LHCN-M2 (cell line): ENCODE data around the gene FRMD5. TPM values are rescaled to one million over a fixed set of nuclear protein-coding genes. Genes with fewer than 3 reads are reported as not detected.
"Not testable (repeated sequence)": the region's sequence is repeated elsewhere in the genome, so short reads cannot be mapped to it uniquely, and the experiment has no call there.

Source experiments
- DNase-seq: peaks from one replicate; pipeline ENCODE4 v3.0.0-alpha.2; 2012; ENCODE audit warnings: low read depth
- total RNA-seq: library from RNA; depleted of rRNA; stranded (reverse); fragments of >200 nt; gene quantifications from 2 replicates; pipeline ENCODE4 v1.2.3, GENCODE V29; 2014; rRNA removed

FRMD5 gene
- total RNA-seq, 1 experiment from 2014 or later = 3.2 TPM

DNA sequence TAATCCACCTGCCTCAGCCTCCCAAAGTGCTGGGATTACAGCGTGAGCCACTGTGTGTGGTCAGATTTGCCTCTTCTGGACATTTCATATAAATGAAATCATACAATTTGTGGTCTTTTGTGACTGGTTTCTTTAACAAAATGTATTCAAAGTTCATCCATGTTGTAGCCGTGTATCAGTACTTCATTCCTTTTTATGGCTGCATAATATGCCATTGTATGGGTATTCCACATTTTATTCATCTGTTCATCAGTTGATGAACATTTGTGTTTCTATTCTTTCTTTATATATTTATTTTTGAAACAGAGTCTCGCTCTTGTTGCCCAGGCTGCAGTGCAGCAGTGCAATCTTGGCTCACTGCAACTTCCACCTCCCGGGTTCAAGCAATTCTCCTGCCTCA is 342.5 kb downstream of the FRMD5 start:
- no peak for DNase-seq

- no peak for DNase-seq
Observed at GRCh38 chr15:43851251-43851650, 343.8 kb downstream of the FRMD5 start.

DNA sequence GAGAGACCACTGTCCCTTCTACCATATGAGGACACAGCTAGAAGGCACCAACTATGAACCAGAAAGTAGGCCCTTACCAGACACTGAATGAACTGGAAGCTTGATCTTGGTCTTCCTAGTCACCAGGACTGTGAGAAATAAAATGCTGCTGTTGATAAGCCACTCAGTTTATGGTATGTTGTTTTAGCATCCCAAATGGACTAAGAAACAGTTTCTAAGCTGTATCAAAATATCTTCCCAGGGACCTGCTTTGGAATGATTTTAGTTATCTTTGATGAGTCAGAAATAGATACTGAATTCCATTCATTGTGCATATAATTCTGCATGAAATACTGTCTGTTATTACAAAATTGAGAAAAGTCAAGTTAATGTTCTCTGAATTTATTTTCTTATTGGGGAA is 349.6 kb downstream of the FRMD5 start:
- DNase-seq = no peak

DNA sequence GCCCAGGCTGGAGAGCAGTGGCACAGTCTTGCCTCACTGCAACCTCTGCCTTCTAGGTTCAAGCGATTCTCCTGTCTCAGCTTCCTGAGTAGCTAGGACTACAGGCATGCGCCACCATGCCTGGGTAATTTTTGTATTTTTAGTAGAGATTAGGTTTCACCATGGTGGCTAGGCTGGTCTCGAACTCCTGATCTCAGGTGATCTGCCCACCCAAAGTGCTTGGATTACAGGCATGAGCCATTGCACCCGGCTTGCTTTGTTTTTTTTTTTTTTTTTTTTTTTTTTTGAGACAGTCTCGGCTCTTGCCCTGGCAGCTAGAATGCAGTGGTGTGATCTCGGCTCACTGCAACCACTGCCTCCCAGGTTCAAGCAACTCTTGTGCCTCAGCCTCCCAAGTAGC is 362.6 kb downstream of the FRMD5 start:
- DNase-seq = not testable (repeated sequence)

DNA sequence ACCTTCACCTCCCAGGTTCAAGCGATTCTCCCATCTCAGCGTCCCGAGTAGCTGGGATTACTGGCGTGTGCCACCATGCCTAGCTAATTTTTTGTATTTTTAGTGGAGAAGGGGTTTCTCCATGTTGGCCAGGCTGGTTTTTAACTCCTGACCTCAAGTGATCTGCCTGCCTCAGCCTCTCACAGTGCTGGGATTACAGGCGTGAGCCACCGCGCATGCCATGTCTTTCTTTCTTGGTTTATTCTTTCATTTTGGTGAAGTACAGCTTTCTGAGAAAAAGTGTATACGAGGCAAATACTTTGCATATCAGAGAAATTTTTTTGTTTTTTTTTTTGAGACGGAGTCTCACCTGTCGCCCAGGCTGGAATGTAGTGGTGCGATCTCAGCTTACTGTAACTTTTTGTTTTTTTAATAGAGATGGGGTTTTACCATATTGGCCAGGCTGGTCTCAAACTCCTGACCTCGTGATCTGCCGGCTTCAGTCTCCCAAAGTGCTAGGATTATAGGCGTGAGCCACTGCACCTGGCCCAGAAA is 363.5 kb downstream of the FRMD5 start:
- DNase-seq = not testable (repeated sequence)

GRCh38 chr15:43830691-43831275 is 364.3 kb downstream of the FRMD5 start:
- DNase-seq = not testable (repeated sequence)

DNA sequence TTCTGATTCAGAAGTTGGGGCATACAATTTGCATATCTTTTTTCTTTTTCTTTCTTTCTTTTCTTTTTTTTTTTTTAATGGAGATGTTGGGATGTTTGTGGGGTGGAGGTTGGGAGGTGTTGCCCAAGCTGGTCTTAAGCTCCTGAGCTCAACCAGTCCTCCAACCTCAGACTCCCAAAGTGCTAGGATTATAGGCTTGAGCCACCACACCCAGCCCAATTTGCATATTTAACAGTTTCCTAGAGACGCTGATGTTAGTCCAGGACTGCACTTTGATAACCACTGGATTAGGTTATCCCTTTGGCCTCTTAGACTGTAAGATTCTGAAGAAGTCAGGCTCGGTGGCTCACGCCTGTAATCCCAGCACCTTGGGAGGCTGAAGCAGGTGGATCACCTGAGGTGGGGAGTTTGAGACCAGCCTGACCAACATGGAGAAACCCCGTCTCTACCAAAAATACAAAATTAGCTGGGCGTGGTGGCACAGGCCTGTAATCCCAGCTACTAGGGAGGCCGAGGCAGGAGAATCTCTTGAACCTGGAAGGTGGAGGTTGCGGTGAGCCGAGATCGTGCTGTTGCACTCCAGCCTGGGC is 365.0 kb downstream of the FRMD5 start:
- DNase-seq = not testable (repeated sequence)

DNA sequence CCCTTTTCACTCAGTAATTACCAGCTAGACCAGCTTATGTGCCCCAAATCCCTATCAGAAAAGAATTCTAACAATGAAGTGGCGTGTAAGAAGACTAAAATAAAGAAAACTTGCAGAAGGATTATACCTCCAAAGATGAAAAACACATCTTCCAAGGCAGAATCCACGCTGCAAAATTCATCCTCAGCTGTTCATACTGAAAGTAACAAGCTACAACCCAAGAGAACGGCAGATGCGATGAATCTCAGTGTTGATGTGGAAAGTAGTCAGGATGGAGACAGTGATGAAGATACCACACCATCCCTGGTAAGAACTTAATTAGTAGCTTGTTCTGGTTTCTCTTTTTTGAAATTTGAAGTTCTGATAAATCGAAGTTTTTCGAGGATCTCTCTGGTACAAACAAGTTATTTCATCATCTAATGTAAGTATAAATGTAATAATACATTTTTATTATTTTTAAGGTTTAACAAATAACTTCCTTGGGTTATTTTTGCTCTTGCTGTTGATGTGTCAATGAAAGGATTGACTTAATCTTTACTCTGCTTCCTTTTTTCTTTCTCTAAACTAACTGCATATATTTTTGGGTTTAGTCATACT is 366.9 kb downstream of the FRMD5 start:
- DNase-seq = peak; percentile 37

GRCh38 chr15:43826508-43827341 is 368.3 kb downstream of the FRMD5 start, which contains the start of gene WDR76:
TSS of gene WDR76 (plus strand) at chr15:43827002. CDS start at chr15:43827033, 31 bp downstream.
- peak; percentile 81 for DNase-seq

DNA sequence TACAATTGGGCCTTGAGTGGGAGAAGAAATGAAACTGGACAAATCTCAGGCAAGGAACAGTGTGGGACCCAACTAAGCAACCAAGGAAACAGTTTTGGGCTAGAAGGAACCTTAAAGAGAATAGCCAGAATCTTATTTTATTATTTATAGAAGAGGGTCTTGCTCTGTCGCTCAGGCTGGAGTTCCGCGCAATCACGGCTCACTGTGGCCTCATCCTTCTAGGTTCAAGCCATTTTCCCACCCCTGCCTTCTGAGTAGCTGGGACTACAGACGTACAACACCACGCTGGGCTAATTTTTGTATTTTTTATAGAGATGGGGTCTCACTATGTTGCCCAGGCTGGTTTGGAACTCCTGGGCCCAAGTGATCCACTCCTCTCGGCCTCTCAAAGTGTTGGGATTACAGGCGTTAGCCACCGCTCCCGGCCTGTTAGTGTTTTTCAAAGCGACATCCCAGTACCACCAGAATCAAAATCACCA is 369.0 kb downstream of the FRMD5 start:
- no peak for DNase-seq

DNA sequence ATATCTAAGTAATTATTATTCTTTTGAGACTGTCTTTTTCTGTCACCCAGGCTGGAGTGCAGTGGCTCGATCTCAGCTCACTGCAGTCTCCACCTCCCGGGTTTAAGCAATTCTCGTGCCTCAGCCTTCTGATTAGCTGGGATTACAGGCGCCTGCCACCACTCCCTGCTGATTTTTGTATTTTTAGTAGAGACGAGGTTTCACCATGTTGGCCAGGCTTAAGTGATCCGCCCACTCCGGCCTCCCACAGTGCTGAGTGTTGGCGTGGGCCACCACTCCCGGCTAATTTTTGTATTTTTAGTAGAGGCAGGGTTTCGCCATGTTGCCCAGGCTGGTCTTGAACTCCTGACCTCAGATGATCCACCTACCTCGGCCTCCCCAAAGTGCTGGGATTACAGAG is 369.8 kb downstream of the FRMD5 start:
- not testable (repeated sequence) for DNase-seq

DNA sequence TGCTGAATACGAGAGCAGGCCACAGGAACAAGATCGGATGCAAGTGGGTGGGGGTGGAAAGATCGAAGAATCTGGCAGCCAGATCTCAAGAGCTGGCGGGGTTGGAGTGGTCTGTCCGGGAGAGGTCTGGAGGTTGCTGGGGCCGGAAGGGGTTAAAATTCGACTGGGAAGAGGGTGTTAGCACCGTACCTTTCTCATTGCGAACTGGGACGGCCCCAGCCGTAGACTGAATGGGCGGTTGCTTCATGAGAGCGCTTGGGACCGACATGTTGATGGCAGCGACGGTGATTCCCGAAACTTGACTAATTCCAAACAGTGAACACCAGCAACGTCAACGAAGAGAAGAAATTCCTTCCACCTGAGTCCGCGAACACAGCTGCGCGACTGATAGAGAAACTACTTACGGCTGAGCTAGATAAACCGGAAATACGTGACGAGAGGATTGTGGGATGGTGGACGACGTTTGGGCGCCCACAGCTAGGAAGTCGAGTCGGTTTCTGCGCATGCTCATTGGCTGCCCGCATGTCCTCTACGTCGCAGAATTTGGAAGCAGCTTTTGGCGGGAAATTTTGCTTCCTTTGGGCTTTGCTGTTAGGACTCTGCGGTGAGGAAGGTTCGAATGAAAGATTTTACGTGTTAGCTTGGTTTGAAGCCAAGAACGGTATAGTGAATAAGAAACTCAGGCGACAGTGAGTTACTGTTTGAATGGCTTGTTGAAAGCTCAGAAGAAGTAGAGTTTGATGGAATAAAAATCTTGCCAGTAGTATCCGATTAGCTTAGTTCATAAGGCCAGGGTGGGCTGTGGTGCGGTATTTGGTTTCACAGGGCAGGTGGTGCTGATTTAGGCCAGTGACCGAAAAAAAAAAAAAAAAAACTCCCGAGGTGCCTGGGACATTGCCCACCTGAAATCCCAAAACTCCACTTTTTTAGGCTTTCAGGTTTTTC is 370.5 kb downstream of the FRMD5 start, which contains the start of gene MFAP1:
Gene MFAP1, minus strand, starts transcription at position 389 of the 945 bp plus-strand sequence. Its CDS starts 121 bp downstream, at position 268.
- DNase-seq = peak; percentile 96

- no peak for DNase-seq
Observed at GRCh38 chr15:43821505-43821904, 373.6 kb downstream of the FRMD5 start.

Other genes starting within 250 kb of the FRMD5 start
- 63.0 and 65.4 TPM in 2 replicates for gene GOLM2, start 93.4 kb upstream of the FRMD5 start, total RNA-seq
- 42.4 and 62.4 TPM in 2 replicates for gene CTDSPL2, start 232.4 kb upstream of the FRMD5 start, total RNA-seq